Mucosa of descending colon (tissue), 3 donors: ENCODE results near the gene CASP7. TPM values are rescaled to one million over a fixed set of nuclear protein-coding genes. Genes with fewer than 3 reads are reported as not detected.
A peak's percentile ranks its signal among the peaks of the same experiment; 100 is the strongest.

Experiments
- ATAC-seq: fragments of 200-7000 bp; cut with Tn5 transposase; one replicate; pipeline ENCODE4 v1.9.1; 2020; ENCODE audit warnings: mild to moderate bottlenecking, moderate library complexity
- DNase-seq, 3 donors: peaks; one replicate each; pipeline ENCODE4 v3.0.0-alpha.2; 2020
- H3K36me3 ChIP-seq: fragments of 200-600 bp; one replicate; pipeline ENCODE4 v1.8.0; 2021; ENCODE audit warnings: low read depth, mild to moderate bottlenecking
- H3K4me1 ChIP-seq: fragments of 200-600 bp; one replicate; pipeline ENCODE4 v1.8.0; 2021; ENCODE audit warnings: low read depth, mild to moderate bottlenecking
- H3K4me3 ChIP-seq: fragments of 200-600 bp; one replicate; pipeline ENCODE4 v1.8.0; 2021; ENCODE audit warnings: mild to moderate bottlenecking
- H3K9me3 ChIP-seq: fragments of 200-600 bp; one replicate; pipeline ENCODE4 v1.8.0; 2021; ENCODE audit warnings: mild to moderate bottlenecking
- CTCF ChIP-seq: fragments of 200-600 bp; IDR thresholded peaks from one replicate; pipeline ENCODE4 v1.8.0; 2022; ENCODE audit warnings: antibody characterized with exemption, mild to moderate bottlenecking
- intact Hi-C, 2 donors: fragments of 100-400 bp; cut with DNase I in 1 of 2; cut with micrococcal nuclease in 1 of 2; formaldehyde crosslinking; loops; one replicate each; pipeline versions ENCODE4 v1.11.0 to v1.11.1; 2022; cut with DNase I, micrococcal nuclease
- total RNA-seq, 3 donors: library from RNA; stranded (reverse); fragmentation: NEBNext Ultra II Directional in 2 of 3; extraction: Animal tissue kit (Norgen Biotek cat#: 25700) in 2 of 3; gene quantifications; one replicate each; pipeline versions ENCODE4 v1.2.1 to v1.2.4, GENCODE V29; 2021 to 2023
- donor health status: DM: no; HTN: no; CAD: no; lungs with moderate emphysema.
- donor health status: DM: no; HTN: no; CAD: no.
- donor health status: DM: no; HTN: yes; CAD: no.

The CASP7 gene
- total RNA-seq, 3 donors from 2014 or later: 113 to 200 (median 186) TPM

GRCh38 chr10:113666682-113667252 is 12.9 kb upstream of the CASP7 start:
- peaks cover 5% of the 10 kb centered on the region for H3K9me3 ChIP-seq
- no peak for TF ChIP-seq CTCF
- no peaks in the 10 kb centered on the region for H3K4me1 ChIP-seq
- DNase-seq: no peak
- ATAC-seq: no peak
- H3K4me3 ChIP-seq: no peak overlapping the region
- intact Hi-C loops: no loop called here
- H3K36me3 ChIP-seq: no peaks in the 10 kb centered on the region

- H3K9me3 ChIP-seq: no peaks in the 10 kb centered on the region
- intact Hi-C loops: no loop called here
- no peaks in the 10 kb centered on the region for H3K36me3 ChIP-seq
- peak; percentile 56 for ATAC-seq
- peak overlapping the region; percentile 100 for H3K4me3 ChIP-seq
- TF ChIP-seq CTCF: no peak
- peaks cover 7% of the 10 kb centered on the region for H3K4me1 ChIP-seq
- peak; percentile 73 to 75 (median 74) for DNase-seq
Observed at GRCh38 chr10:113680190-113681111, 739 bp downstream of the CASP7 start.

- Histone ChIP-seq H3K36me3 (no peaks in the 10 kb centered on the region), H3K4me3 (no peak overlapping the region), H3K9me3 (peaks cover 2% of the 10 kb centered on the region), H3K4me1 (peaks cover 7% of the 10 kb centered on the region)
- intact Hi-C loops: no loop called here
- ATAC-seq: no peak
- TF ChIP-seq CTCF: no peak
- DNase-seq: no peak
Observed at GRCh38 chr10:113681533-113682470, 2.1 kb downstream of the CASP7 start.

GRCh38 chr10:113683300-113683699 is 3.6 kb downstream of the CASP7 start:
- DNase-seq (no peak), ATAC-seq (no peak)
- Histone ChIP-seq H3K4me1 (peaks cover 7% of the 10 kb centered on the region), H3K36me3 (no peaks in the 10 kb centered on the region), H3K4me3 (no peak overlapping the region), H3K9me3 (peaks cover 7% of the 10 kb centered on the region)
- no peak for TF ChIP-seq CTCF
- intact Hi-C loops: no loop called here

- intact Hi-C loops: no loop called here
- Histone ChIP-seq H3K9me3 (peaks cover 7% of the 10 kb centered on the region), H3K4me3 (no peak overlapping the region), H3K36me3 (no peaks in the 10 kb centered on the region), H3K4me1 (peaks cover 6% of the 10 kb centered on the region)
- DNase-seq: no peak
- peak; percentile 85 for ATAC-seq
- TF ChIP-seq CTCF: no peak
Observed at GRCh38 chr10:113686028-113686427, 6.3 kb downstream of the CASP7 start.
